Esophagus squamous epithelium (tissue), 4 donors: Measurements from ENCODE around the gene LDLRAP1.

ENCODE experiments used
- CTCF ChIP-seq, 6 experiments: fragments of 450-650 bp in 4 of 6; fragments of 200-600 bp in 2 of 6; sonication (generic) in 2 of 6; IDR thresholded peaks; one replicate each; pipeline ENCODE4 v1.5.1; 2016 to 2019; ENCODE audit warnings: antibody characterized with exemption in 6 of 6, mild to moderate bottlenecking in 4 of 6, moderate library complexity in 4 of 6
- POLR2A ChIP-seq, 4 donors: fragments of 450-650 bp; IDR thresholded peaks; one replicate each; pipeline ENCODE4 v1.6.1; 2017; ENCODE audit warnings: antibody characterized with exemption in 4 of 4, mild to moderate bottlenecking in 4 of 4, moderate library complexity in 3 of 4

GRCh38 chr1:25580927-25581326 lies 37.5 kb downstream of the LDLRAP1 start:
- TF ChIP-seq CTCF (IDR thresholded peaks at IDR 0.05): no peak
- TF ChIP-seq POLR2A (IDR thresholded peaks at IDR 0.05): no peak
